Ovary (tissue), 3 donors: ENCODE results near the gene MAPT.

Source experiments
- POLR2A ChIP-seq: fragments of 450-650 bp; IDR thresholded peaks from one replicate; pipeline ENCODE4 v1.6.1; 2017; ENCODE audit warnings: antibody characterized with exemption, mild to moderate bottlenecking, moderate library complexity
- TF ChIP-seq, protein P1 (sequence below), 3 donors: fragments of 450-650 bp in 2 of 3; fragments of 200-600 bp in 1 of 3; IDR thresholded peaks; one replicate each; pipeline versions ENCODE4 v1.5.1 to v1.8.0; 2016 to 2022; ENCODE audit warnings: antibody characterized with exemption in 3 of 3, mild to moderate bottlenecking in 1 of 3
- donor health status: DM: no; HTN: no; CAD: no.

DNA sequence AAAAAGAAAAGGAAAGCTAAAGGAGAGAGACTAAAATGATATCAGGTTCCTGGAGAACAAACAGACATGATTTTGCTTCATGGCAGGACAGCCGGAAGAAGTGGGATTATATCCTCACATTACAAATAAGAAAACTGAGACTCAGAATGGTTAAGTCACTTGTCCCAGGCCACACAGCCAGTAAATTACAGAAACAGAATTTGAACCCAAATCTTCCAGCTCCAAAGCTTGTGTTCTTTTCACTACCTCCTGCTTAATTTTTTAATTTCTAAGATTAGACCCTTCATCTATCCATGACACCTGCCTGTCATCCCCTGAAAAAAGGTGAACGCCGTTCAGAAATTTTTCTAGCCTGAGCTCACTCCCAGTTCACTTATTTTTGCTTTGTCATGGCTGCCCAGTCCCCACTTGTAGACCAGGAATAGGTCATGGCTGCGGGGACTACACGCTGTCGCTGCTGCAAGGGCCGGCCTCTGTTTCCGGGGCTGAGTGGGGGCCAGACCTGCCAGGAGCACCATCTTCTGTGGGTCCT is 36.1 kb downstream of the MAPT start:
- TF ChIP-seq, protein P1, sequence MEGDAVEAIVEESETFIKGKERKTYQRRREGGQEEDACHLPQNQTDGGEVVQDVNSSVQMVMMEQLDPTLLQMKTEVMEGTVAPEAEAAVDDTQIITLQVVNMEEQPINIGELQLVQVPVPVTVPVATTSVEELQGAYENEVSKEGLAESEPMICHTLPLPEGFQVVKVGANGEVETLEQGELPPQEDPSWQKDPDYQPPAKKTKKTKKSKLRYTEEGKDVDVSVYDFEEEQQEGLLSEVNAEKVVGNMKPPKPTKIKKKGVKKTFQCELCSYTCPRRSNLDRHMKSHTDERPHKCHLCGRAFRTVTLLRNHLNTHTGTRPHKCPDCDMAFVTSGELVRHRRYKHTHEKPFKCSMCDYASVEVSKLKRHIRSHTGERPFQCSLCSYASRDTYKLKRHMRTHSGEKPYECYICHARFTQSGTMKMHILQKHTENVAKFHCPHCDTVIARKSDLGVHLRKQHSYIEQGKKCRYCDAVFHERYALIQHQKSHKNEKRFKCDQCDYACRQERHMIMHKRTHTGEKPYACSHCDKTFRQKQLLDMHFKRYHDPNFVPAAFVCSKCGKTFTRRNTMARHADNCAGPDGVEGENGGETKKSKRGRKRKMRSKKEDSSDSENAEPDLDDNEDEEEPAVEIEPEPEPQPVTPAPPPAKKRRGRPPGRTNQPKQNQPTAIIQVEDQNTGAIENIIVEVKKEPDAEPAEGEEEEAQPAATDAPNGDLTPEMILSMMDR (IDR thresholded peaks at IDR 0.05), result no peak
- TF ChIP-seq POLR2A, result no peak
